GM12864 (cell line): ENCODE data around the gene SPRTN.

Experiments used
- DNase-seq: peaks from one replicate; pipeline ENCODE4 v3.0.0-alpha.2; 2011; ENCODE audit warnings: low read depth
- H3K4me3 ChIP-seq: 2 replicates; pipeline ENCODE4 v1.5.1; 2011; ENCODE audit warnings: mild to moderate bottlenecking, low read depth, low read length, control low read depth
- TF ChIP-seq, protein P1 (sequence below): IDR thresholded peaks from 2 replicates; pipeline ENCODE4 v1.5.1; 2011; ENCODE audit warnings: low read depth, mild to moderate bottlenecking, moderate library complexity, low read length, control low read depth, inconsistent platforms; ENCODE audit errors: missing control alignments

Gene SPRTN, protein sequence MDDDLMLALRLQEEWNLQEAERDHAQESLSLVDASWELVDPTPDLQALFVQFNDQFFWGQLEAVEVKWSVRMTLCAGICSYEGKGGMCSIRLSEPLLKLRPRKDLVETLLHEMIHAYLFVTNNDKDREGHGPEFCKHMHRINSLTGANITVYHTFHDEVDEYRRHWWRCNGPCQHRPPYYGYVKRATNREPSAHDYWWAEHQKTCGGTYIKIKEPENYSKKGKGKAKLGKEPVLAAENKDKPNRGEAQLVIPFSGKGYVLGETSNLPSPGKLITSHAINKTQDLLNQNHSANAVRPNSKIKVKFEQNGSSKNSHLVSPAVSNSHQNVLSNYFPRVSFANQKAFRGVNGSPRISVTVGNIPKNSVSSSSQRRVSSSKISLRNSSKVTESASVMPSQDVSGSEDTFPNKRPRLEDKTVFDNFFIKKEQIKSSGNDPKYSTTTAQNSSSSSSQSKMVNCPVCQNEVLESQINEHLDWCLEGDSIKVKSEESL

DNA sequence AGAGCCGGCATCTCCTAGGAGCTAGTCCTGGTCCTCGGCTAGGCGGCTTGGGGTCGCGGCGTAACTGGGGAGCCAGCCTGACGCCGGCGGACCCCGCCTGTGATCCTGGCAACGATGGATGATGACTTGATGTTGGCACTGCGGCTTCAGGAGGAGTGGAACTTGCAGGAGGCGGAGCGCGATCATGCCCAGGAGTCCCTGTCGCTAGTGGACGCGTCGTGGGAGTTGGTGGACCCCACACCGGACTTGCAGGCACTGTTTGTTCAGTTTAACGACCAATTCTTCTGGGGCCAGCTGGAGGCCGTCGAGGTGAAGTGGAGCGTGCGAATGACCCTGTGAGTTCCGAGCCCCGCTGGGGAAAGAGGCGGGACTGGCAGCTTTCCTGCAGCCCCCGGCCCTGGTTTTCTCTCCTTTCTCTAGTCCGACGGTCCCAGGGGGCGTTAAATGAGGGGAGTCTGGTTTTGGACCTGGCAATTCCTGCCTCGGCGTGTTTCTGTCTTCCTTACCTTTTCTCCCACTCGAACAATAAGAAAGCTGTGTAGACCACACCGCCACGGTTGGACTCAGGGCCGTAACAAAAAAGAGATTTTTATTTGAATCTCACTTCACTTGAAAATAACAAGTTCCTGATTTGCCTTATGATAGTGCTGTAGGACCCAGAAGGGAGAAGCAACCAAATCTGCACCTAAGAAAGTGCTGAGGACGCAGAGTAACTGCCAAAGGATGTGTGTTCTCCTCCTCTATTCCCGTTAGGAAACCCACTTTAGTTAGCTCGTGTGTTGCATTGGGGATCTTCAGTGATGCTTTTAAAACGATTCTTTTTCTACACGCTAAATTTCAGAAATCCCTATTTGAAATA, at the start of gene SPRTN:
Gene SPRTN (plus strand): TSS at position 24 of the 859 bp plus-strand sequence. CDS start 91 bp downstream, at position 115.
- TF ChIP-seq, protein P1, sequence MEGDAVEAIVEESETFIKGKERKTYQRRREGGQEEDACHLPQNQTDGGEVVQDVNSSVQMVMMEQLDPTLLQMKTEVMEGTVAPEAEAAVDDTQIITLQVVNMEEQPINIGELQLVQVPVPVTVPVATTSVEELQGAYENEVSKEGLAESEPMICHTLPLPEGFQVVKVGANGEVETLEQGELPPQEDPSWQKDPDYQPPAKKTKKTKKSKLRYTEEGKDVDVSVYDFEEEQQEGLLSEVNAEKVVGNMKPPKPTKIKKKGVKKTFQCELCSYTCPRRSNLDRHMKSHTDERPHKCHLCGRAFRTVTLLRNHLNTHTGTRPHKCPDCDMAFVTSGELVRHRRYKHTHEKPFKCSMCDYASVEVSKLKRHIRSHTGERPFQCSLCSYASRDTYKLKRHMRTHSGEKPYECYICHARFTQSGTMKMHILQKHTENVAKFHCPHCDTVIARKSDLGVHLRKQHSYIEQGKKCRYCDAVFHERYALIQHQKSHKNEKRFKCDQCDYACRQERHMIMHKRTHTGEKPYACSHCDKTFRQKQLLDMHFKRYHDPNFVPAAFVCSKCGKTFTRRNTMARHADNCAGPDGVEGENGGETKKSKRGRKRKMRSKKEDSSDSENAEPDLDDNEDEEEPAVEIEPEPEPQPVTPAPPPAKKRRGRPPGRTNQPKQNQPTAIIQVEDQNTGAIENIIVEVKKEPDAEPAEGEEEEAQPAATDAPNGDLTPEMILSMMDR, result no peak
- peak within 1 kb of the TSS; percentile 95 for H3K4me3 ChIP-seq
- no peak for DNase-seq

DNA sequence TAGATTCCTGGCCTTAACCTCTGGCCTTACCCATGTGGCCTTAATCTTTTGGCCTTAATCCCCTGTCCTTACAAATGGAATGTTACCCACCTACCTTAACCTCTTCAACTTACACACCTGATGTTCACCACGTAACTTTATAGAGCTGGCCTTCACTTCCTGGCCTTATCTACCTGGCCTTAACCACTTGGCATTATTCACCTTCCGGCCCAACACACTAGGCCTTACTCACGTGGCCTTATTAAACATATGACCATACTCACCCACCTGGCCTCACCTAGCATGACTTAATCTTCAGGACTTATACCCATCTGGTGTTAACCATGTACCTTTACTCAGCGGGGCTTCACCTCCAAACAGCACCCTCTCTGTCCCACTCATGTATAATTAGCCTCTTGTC, 42.2 kb upstream of the SPRTN start:
- no peak overlapping the region for H3K4me3 ChIP-seq
- DNase-seq, result no peak
- TF ChIP-seq, protein P1, result no peak

DNA sequence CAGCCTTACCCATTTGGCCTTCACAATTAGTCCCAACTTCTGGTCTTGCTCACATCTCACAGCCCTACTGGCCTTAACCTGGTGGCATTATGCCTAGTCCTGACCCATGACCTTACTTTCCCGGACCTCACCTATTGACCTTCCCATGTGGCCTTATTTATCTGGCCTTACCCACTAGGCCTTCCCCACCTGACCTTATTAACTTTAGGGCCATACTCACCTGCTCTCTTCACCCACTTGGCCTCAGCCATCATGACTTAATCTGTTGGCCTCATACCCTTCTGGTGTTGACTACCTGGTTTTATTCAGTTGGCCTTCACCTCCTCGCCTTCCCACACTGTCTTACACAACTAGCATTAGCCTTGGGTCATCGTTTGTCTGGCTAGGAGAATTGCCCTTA, 36.1 kb upstream of the SPRTN start:
- no peak overlapping the region for H3K4me3 ChIP-seq
- TF ChIP-seq, protein P1, result no peak
- no peak for DNase-seq

DNA sequence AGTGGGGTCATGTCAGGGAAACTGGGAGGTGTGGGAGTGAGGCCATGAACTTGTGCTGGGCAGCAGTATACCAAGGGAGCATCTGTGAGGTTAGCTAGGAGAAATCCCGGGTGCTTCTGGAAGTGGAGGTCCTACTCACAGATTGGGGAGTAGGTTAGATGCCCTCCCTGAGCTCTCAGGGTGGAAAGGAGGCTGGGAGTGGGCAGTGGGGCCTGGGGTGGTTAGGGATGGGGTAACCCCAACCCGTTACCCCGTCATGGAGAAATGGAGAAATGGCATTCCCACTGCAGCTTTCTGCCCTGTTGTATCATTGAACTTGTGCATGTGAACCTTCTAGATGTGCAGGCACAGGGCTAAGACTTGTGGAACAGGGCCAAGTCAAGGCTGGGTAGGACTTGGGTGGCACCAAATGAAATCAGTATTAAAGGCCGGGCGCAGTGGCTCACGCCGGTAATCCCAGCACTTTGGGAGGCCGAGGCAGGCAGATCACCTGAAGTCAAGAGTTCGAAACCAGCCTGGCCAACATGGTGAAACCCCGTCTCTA, 27.6 kb upstream of the SPRTN start:
- no peak overlapping the region for H3K4me3 ChIP-seq
- TF ChIP-seq, protein P1, result no peak
- no peak for DNase-seq

DNA sequence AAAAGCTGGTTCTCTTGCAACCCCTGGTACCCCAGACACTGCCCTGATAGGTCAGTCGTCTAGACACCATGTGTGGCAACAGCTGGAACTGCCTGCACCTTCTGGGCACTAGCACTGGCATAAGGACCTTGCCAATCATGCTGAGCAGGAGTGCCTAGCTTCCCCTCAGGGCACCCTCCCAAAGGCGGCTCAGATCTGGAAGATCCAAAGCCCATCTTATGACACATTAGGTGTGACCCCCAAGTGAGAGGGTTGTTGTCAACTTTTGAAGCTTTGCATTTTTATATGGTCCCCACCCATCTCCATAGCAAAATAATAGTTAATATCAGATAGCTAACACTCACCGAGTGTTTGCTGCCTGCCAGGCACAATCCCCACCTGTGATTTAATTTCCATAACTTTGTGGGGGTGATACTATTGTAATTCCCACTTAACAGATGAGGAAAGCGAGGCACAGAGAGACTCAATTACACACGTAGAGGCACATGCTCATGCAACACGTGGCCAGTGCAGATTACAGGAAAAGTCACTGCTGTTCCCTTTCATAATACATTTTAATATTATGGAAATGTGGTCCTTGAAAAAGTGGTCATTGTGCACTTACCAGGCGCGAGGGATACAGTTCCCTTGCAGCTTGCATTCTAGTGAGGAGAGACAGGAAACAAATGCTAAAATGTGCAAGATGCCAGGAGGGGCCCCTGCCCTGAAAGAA, 26.2 kb upstream of the SPRTN start:
- no peak overlapping the region for H3K4me3 ChIP-seq
- DNase-seq, result no peak
- TF ChIP-seq, protein P1, result no peak

DNA sequence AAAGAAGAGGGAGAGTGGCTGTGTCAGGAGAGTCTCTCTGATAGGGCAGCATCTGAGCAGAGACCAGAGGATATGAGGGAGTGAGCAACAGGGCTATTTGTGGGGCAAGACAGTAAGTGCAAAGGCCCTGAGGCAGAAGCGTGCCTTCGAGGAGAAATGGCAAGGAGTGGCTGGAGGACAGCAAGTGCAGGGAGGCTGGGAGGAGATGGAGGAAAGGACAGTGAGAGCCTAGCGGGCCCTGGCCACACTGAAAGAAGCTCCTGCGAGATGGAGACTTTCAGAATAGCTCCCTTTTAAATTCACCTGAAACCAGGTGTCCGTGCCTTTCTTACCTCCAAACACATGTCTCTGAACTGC, 25.7 kb upstream of the SPRTN start:
- H3K4me3 ChIP-seq, result no peak overlapping the region
- TF ChIP-seq, protein P1, result no peak

More for the DNA sequence above, 25.7 kb upstream of the SPRTN start:
- DNase-seq, result no peak
